ENCODE measurements around the gene KRT78. TPM values are rescaled to one million over a fixed set of nuclear protein-coding genes. Genes with fewer than 3 reads are reported as not detected.

The KRT78 gene
- total and polyA plus RNA-seq, 2 of the 13 experiments (the other 11 are each of a cell fraction or from before 2014, with no cell fraction given), result not detected

DNA sequence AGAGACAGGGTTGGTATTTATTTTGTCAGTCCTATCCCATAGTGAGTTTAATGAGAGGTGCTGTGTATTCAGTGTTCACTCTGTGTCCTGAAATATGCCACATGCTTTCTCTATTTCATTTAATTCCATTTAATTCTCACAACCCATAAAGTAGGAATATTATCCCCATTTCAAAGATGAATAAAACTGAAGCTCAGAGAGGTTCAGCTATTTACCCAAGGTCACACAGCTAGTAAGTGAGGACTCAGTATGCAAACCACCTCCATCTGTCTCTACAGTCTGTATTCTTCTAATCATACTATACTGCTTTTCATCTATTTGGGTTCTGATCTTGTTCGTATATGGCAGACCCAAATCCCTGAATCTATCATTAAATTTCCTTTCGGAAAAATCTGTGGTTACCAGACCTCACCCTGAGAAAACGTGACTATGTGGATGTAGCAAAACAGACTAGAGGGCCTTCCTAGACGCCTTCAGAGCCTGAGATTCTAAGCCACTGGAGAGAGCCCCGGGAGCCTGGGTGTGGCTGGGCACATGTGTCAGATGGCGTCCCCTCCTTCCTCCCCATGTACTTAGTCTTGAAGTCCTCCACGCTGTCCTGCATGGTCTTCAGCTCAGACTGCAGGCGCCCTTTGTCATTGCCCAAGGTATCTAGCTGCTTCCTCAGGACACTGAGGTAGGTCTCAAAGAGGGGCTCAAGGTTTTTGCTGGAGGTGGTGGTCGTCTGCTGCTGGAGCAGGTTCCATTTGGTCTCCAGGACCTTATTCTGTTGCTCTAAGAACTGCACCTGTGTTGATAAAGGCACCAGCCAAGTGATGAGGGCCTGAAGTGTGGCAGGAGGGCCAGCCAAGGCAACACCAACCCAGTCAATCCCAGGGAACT lies 37.4 kb downstream of the KRT78 start:
- H3K4me2 ChIP-seq (ENCODE audit: low read depth, low read length), result no peak overlapping the region
- H3K79me2 ChIP-seq (ENCODE audit: insufficient read depth, low read length), result no peaks in the 10 kb centered on the region
- H2AFZ ChIP-seq (ENCODE audit: low read length), result no peak overlapping the region
- H3K4me3 ChIP-seq (replicated peaks in 1 of 3; ENCODE audit: insufficient read depth in 1 of 3, low read depth in 2 of 3, low read length in 3 of 3), result no peak overlapping the region
- no TSS peak for BruUV-seq (replicated peaks)
- TF ChIP-seq, protein P1, sequence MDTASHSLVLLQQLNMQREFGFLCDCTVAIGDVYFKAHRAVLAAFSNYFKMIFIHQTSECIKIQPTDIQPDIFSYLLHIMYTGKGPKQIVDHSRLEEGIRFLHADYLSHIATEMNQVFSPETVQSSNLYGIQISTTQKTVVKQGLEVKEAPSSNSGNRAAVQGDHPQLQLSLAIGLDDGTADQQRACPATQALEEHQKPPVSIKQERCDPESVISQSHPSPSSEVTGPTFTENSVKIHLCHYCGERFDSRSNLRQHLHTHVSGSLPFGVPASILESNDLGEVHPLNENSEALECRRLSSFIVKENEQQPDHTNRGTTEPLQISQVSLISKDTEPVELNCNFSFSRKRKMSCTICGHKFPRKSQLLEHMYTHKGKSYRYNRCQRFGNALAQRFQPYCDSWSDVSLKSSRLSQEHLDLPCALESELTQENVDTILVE (CRISPR knock-in tag; IDR thresholded peaks at IDR 0.05), result no peak
- TF ChIP-seq, protein P2, sequence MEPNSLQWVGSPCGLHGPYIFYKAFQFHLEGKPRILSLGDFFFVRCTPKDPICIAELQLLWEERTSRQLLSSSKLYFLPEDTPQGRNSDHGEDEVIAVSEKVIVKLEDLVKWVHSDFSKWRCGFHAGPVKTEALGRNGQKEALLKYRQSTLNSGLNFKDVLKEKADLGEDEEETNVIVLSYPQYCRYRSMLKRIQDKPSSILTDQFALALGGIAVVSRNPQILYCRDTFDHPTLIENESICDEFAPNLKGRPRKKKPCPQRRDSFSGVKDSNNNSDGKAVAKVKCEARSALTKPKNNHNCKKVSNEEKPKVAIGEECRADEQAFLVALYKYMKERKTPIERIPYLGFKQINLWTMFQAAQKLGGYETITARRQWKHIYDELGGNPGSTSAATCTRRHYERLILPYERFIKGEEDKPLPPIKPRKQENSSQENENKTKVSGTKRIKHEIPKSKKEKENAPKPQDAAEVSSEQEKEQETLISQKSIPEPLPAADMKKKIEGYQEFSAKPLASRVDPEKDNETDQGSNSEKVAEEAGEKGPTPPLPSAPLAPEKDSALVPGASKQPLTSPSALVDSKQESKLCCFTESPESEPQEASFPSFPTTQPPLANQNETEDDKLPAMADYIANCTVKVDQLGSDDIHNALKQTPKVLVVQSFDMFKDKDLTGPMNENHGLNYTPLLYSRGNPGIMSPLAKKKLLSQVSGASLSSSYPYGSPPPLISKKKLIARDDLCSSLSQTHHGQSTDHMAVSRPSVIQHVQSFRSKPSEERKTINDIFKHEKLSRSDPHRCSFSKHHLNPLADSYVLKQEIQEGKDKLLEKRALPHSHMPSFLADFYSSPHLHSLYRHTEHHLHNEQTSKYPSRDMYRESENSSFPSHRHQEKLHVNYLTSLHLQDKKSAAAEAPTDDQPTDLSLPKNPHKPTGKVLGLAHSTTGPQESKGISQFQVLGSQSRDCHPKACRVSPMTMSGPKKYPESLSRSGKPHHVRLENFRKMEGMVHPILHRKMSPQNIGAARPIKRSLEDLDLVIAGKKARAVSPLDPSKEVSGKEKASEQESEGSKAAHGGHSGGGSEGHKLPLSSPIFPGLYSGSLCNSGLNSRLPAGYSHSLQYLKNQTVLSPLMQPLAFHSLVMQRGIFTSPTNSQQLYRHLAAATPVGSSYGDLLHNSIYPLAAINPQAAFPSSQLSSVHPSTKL (CRISPR knock-in tag; IDR thresholded peaks at IDR 0.05), result no peak
- no peak for TF ChIP-seq ZNF615 (CRISPR knock-in tag; IDR thresholded peaks at IDR 0.05; ENCODE audit: borderline replicate concordance)
- no peak for TF ChIP-seq NAIF1 (CRISPR knock-in tag; IDR thresholded peaks at IDR 0.05; ENCODE audit: borderline replicate concordance)
- TF ChIP-seq PCBP1 (IDR thresholded peaks at IDR 0.05; ENCODE audit: borderline replicate concordance, low read depth, low read length), result no peak
- no peak for TF ChIP-seq PRDM10 (CRISPR knock-in tag; IDR thresholded peaks at IDR 0.05; ENCODE audit: low read depth)
- TF ChIP-seq SSRP1 (CRISPR knock-in tag; IDR thresholded peaks at IDR 0.05), result no peak
- no peak for TF ChIP-seq TSC22D2 (CRISPR knock-in tag; IDR thresholded peaks at IDR 0.05; ENCODE audit: borderline replicate concordance)
- TF ChIP-seq JUNB (CRISPR knock-in tag; IDR thresholded peaks at IDR 0.05; ENCODE audit: borderline replicate concordance), result no peak
- TF ChIP-seq ZNF782 (CRISPR knock-in tag; IDR thresholded peaks at IDR 0.05; ENCODE audit: borderline replicate concordance), result no peak
- TF ChIP-seq ZNF468 (CRISPR knock-in tag; IDR thresholded peaks at IDR 0.05), result no peak
- WGBS (ENCODE audit: low lambda C conversion rate), result under 1% methylated on average over 4 of the region's 9 CpGs
- H3K36me3 ChIP-seq (replicated peaks in 1 of 2; ENCODE audit: control insufficient read depth in 1 of 2, insufficient read depth in 2 of 2, low read length in 2 of 2), result no peaks in the 10 kb centered on the region
- ChIA-PET POLR2A (no interaction called here), CTCF (ENCODE audit: low intra/inter-chr PET ratio, low total read pairs) (no interaction called here)
- no peak overlapping the region for H3K9ac ChIP-seq (ENCODE audit: insufficient read depth, low read depth, low read length)
- intact Hi-C loops (cut with micrococcal nuclease; ENCODE audit: unreplicated experiment) (no loop called here), in situ Hi-C loops (cut with HindIII; ENCODE audit: extremely low pct_ligation_motif_present, low pct_unique_long_range_greater_than_20kb) (no loop called here)
- H4K20me1 ChIP-seq (ENCODE audit: insufficient read depth, low read length), result no peaks in the 10 kb centered on the region
- ATAC-seq (no peak), DNase-seq (ENCODE audit: low spot score) (no peak), FAIRE-seq (no peak)
- H3K27me3 ChIP-seq (ENCODE audit: control insufficient read depth in 1 of 2, insufficient read depth in 2 of 2, low read length in 2 of 2), result peaks cover 1 to 37% of the 10 kb centered on the region in 2 experiments; a peak in 4 of 5 replicates
- no peaks in the 10 kb centered on the region for H3K4me1 ChIP-seq (ENCODE audit: insufficient read depth, low read length)
- H3K9me3 ChIP-seq (ENCODE audit: low read length), result no peaks in the 10 kb centered on the region
- H3K27ac ChIP-seq (ENCODE audit: extremely low read length, insufficient read depth, low read length), result no peak overlapping the region
